Measurements from ENCODE around the gene DGKH.

The DGKH gene

DNA sequence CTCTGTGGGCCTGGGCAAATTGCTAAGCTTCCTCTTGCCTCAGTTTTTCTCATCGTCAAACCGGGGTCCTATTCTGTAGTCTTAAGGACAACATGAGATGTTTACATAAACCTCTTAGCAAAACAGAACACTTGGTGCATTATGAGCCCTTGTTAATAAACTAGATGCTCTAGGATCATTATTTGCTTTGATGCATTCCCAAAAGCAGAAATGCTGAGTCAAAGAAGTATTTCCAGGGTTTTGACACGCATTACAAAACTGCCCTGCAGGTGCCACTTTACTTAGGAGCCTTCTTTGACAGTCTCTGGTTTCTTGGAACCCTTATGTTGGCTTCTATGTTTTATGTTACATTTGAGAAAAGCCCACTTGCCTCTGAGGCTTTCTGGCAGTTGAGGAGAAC is 235.6 kb downstream of the DGKH start:
- DNase-seq, result no peak

Data from activated T-cell treated with anti-CD3 and anti-CD28 coated beads, Interleukin-2, amount 50 U/mL, for 1 hour (primary cell).